Stimulated activated CD8-positive, alpha-beta memory T cell treated with anti-CD3 and anti-CD28 coated beads, Interleukin-2, amount 100 ng/mL, for 48 hours (primary cell): ENCODE data around the gene RAD54L.
"Not testable (repeated sequence)": the region's sequence is repeated elsewhere in the genome, so short reads cannot be mapped to it uniquely, and the experiment has no call there.

ENCODE experiments used
- DNase-seq, 2 donors: peaks; one replicate each; pipeline ENCODE4 v3.0.0-alpha.2; 2020; ENCODE audit warnings: low read depth in 2 of 2

Gene RAD54L

GRCh38 chr1:46247436-46248121 lies at the start of gene RAD54L:
RAD54L (plus strand) TSS chr1:46247763; CDS start chr1:46248406, 643 bp downstream.
- peak; percentile 95 to 98 for DNase-seq

GRCh38 chr1:46197964-46198811 lies 49.4 kb upstream of the RAD54L start, which contains the start of gene POMGNT1:
POMGNT1 (minus strand) TSS chr1:46198434; CDS start chr1:46197821, 613 bp downstream.
- peak; percentile 64 to 65 for DNase-seq

GRCh38 chr1:46199233-46199749 lies 48.3 kb upstream of the RAD54L start:
- no peak for DNase-seq

- DNase-seq: no peak
Observed at GRCh38 chr1:46203738-46204405, 43.7 kb upstream of the RAD54L start.

GRCh38 chr1:46204406-46204742 lies 43.2 kb upstream of the RAD54L start:
- DNase-seq: no peak

- DNase-seq: no peak
Observed at GRCh38 chr1:46205141-46205540, 42.4 kb upstream of the RAD54L start.

DNA sequence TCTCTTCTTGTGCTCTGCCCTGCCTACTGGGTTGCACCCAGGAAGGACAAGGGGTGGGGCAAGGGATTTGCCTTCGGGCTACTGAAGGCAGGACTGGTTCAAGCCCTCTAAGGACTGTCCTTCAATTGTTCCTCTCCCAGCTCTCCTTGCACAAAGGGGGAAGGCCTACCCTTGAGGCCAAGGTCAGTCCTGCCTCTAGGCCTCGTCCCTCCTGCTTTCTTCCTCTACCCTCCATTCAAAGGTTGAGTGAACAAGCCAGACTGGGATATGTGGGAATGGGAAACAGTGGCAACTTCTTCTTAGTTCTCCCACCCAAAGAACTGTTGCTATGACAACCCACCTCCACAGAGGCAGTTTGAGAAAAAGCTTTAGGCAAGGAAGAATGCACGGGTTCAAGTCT lies 41.8 kb upstream of the RAD54L start:
- DNase-seq: no peak

- DNase-seq: no peak
Observed at GRCh38 chr1:46206399-46206798, 41.2 kb upstream of the RAD54L start.

DNA sequence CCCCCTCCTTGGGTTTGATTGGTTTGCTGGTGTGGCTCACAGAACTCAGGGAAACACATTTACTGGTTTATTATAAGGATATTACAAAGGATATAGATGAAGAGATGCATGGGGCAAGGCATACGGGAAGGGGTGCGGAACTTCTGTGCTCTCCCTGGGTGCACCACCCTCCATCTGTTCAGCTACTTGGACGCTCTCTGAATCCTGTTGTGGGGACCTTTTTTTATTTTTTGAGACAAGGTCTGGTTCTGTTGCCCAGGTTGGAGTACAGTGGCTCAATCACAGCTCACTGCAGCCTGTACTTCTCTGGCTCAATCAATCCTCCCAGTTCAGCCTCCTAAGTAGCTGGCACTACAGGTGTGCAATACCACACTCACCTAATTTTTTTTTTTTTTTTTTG lies 37.0 kb upstream of the RAD54L start:
- DNase-seq: no peak

DNA sequence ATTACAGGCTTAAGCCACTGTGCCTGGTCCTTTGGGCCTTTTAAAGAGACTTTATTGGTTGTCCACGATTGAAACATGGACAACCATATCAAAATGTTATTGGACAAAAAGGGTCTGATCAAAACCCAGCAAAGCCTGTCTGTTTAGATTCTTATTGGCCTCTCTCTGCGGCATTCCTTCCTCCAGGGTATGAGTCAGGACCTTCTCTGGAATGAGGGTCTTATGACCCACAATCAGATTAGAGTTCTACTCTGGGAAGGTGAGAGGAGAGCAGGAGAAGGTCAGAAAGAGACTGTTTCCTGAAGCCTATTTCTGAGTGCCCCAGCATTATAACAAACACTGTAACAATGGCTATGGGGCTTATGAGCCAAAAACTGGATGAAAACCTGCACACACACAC lies 36.5 kb upstream of the RAD54L start:
- no peak for DNase-seq

DNA sequence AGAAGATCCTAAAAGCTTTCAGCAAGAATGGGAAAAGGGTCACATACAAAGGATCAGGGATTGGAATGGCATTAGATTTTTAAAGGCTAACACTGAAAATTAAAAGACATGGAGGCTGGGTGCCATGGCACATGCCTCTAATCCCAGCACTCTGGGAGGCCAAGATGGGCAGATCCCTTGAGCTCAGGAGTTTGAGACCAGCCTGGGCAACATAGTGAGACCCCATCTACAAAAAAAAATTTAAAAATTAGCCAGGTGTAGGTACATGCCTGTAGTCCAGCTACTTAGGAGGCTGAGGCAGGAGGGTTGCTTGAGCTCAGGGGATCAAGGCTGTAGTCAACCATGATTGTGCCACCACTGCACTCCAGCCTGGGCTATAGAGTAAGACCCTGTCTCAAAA lies 32.1 kb upstream of the RAD54L start:
- no peak for DNase-seq

GRCh38 chr1:46218443-46218842 lies 29.1 kb upstream of the RAD54L start:
- no peak for DNase-seq

GRCh38 chr1:46219551-46220520 lies 27.7 kb upstream of the RAD54L start:
- DNase-seq: no peak

GRCh38 chr1:46220808-46221207 lies 26.8 kb upstream of the RAD54L start:
- no peak for DNase-seq

GRCh38 chr1:46221749-46222148 lies 25.8 kb upstream of the RAD54L start:
- no peak for DNase-seq

- not testable (repeated sequence) for DNase-seq
Observed at GRCh38 chr1:46223055-46223454, 24.5 kb upstream of the RAD54L start.

DNA sequence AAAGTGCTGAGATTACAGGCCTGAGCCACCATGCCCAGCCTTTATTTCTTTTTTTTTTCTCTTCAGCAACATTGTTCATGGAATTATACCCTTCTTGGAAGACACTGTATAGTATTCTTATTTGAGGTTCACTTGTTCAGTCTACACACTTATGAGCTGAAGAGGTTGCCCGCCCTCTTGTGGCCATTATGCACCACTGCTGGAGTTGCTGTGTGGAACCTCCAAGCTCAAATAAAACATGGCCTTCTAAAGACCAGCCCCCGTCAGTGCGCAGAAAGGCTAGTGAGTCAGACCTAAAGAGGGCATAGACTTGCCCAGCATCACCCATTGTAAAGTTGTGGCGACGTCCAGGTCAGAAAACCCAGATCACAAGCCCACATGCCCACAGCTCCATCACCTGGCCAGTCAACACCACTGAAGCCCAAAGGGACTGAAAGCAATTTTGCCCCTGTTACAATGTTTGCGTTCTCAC lies 24.1 kb upstream of the RAD54L start:
- DNase-seq: peak; percentile 23 to 38

DNA sequence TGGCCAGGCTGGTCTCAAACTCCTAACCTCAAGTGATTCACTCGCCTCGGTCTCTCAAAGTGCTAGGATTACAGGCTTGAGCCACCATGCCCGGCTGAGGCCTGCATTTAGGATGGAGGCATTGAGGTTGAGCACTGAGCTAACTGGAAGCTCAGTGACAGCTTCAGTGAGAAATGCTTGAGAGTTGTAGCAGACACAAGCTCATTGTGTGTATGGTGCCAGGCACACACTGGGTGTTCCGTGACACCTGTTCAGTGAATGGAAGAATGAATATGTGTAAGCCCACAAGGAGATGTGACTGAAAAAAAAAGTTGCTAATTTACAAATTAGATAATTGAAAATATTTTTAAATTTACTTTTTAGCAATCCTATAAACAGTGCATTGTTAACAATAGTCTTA lies 22.6 kb upstream of the RAD54L start:
- DNase-seq: no peak

GRCh38 chr1:46231231-46231630 lies 16.3 kb upstream of the RAD54L start:
- not testable (repeated sequence) for DNase-seq

DNA sequence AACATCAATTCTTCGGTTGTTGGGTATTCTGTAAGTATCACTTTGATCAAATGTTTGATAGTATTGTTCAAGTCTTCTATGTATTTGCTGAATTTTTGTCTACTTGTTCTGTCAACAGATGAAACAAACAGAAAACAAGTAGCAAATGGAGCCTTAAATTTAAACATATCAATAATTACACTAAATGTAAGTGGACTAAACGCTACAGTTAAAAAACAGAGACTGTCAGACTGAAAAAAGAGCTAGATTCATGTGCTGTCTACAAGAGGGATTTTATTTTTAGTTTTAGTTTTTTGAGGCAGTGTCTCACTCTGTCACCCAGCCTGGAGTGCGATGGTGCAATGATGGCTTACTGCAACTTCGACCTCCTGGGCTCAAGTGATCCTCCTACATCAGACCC lies 10.7 kb upstream of the RAD54L start:
- DNase-seq: no peak

- not testable (repeated sequence) for DNase-seq
Observed at GRCh38 chr1:46238865-46239264, 8.7 kb upstream of the RAD54L start.
